SIG-M5 (cell line): ENCODE data around the gene GPALPP1.
"Not testable (repeated sequence)": the region's sequence is repeated elsewhere in the genome, so short reads cannot be mapped to it uniquely, and the experiment has no call there.

ENCODE experiments used
- DNase-seq: peaks from one replicate; lab custom pipeline; 2025; lab: John Stamatoyannopoulos, UW

GPALPP1 gene

GRCh38 chr13:45063261-45063860, 74.0 kb downstream of the GPALPP1 start:
- DNase-seq: no peak

- DNase-seq: not testable (repeated sequence)
Measured at GRCh38 chr13:45063889-45064288, 74.6 kb downstream of the GPALPP1 start.

- no peak for DNase-seq
Measured at GRCh38 chr13:45064889-45065288, 75.6 kb downstream of the GPALPP1 start.

GRCh38 chr13:45068036-45069001, 79.0 kb downstream of the GPALPP1 start:
- DNase-seq: no peak

- no peak for DNase-seq
Measured at GRCh38 chr13:45073809-45074208, 84.5 kb downstream of the GPALPP1 start.

- no peak for DNase-seq
Measured at GRCh38 chr13:45074721-45075120, 85.4 kb downstream of the GPALPP1 start.

- DNase-seq: no peak
Measured at GRCh38 chr13:45078003-45078402, 88.7 kb downstream of the GPALPP1 start.
